Right lobe of liver (tissue), 6 donors: ENCODE data around the gene PSMC3IP. TPM values are rescaled to one million over a fixed set of nuclear protein-coding genes. Genes with fewer than 3 reads are reported as not detected.
"Not testable (repeated sequence)": the region's sequence is repeated elsewhere in the genome, so short reads cannot be mapped to it uniquely, and the experiment has no call there.

Experiments used
- ATAC-seq, 4 donors: fragments of 200-7000 bp; cut with Tn5 transposase; one replicate each; pipeline ENCODE4 v1.9.1; 2020; ENCODE audit warnings: mild to moderate bottlenecking in 4 of 4, moderate library complexity in 4 of 4
- DNase-seq, 3 donors: peaks; one replicate each; pipeline ENCODE4 v3.0.0-alpha.2; 2020
- H3K27ac ChIP-seq, 3 donors: fragments of 200-600 bp; one replicate each; pipeline ENCODE4 v1.8.0; 2022
- H3K27me3 ChIP-seq, 2 donors: fragments of 200-600 bp; one replicate each; pipeline ENCODE4 v1.8.0; 2022
- H3K36me3 ChIP-seq, 4 donors: fragments of 200-600 bp; sonication (generic) in 1 of 4; one replicate each; pipeline versions ENCODE4 v1.5.1 to v1.8.0; 2017 to 2022; ENCODE audit warnings: control low read depth in 1 of 4
- H3K4me1 ChIP-seq, 4 donors: fragments of 200-600 bp; sonication (generic) in 1 of 4; one replicate each; pipeline versions ENCODE4 v1.5.1 to v1.8.0; 2017 to 2022; ENCODE audit warnings: control low read depth in 1 of 4
- H3K4me3 ChIP-seq, 3 donors: fragments of 200-600 bp; one replicate each; pipeline ENCODE4 v1.8.0; 2022
- H3K9me3 ChIP-seq, 4 donors: fragments of 200-600 bp; sonication (generic) in 1 of 4; one replicate each; pipeline versions ENCODE4 v1.5.1 to v1.8.0; 2017 to 2022; ENCODE audit warnings: control low read depth in 1 of 4
- POLR2A ChIP-seq: fragments of 450-650 bp; IDR thresholded peaks from one replicate; pipeline ENCODE4 v1.6.1; 2017; ENCODE audit warnings: antibody characterized with exemption, mild to moderate bottlenecking
- WGBS: methylation state at CpG from one replicate; pipeline ENCODE4 v1.1.6; 2018; ENCODE audit warnings: low coverage, low lambda C conversion rate; ENCODE audit not compliant: insufficient coverage; ENCODE audit errors: missing lambda C conversion rate; 5-methylcytosine and 5-hydroxymethylcytosine counted together
- intact Hi-C, 2 donors: fragments of 100-400 bp; cut with DNase I; formaldehyde crosslinking; loops; one replicate each; pipeline versions ENCODE4 v1.11.2 to v1.14.1; 2022
- total RNA-seq, 6 experiments: library from RNA; depleted of rRNA in 2 of 6; stranded (reverse); fragments of >200 nt in 2 of 6; fragmentation: NEBNext Ultra II Directional in 3 of 6; extraction: Animal tissue kit (Norgen Biotek cat#: 25700) in 3 of 6; gene quantifications; one replicate each; pipeline versions ENCODE4 v1.1.0 to v1.2.4, GENCODE V29; 2016 to 2023
- TF ChIP-seq, protein P1 (sequence below), 4 donors: fragments of 200-600 bp in 3 of 4; fragments of 450-650 bp in 1 of 4; IDR thresholded peaks; one replicate each; pipeline versions ENCODE4 v1.5.1 to v1.8.0; 2016 to 2022; ENCODE audit warnings: antibody characterized with exemption in 4 of 4, mild to moderate bottlenecking in 2 of 4
- donor health status: DM: no; HTN: yes; CAD: no.
- donor health status: DM: no; HTN: no; CAD: no.
- donor health status: DM: no; HTN: no; CAD: no.
- donor health status: DM: no; HTN: yes; CAD: no.
- donor health status: DM: no; HTN: yes; CAD: no.

PSMC3IP gene
- total RNA-seq, 6 experiments from 2014 or later, result 0.26 to 2.4 (median 0.76) TPM

DNA sequence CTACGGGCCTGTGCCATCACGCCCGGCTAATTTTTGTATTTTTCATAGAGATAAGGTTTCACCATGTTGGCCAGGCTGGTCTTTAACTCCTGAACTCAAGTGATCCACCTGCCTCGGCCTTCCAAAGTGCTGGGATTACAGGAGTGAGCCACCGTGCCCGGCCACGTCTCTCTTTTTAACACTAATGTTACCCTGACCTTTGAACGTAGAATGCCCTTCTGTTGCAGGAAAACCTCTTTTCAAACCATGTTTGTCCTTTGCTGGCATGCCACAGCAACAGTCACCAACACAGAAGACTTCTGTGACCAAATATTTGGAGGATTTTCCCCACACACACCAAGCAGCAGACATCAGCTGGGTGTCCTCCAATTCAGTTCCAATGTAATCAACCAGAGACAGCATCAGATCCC lies 32.6 kb downstream of the PSMC3IP start:
- Histone ChIP-seq H3K9me3 (no peaks in the 10 kb centered on the region), H3K27me3 (no peaks in the 10 kb centered on the region), H3K36me3 (peaks cover 0 to 11% (median 4%) of the 10 kb centered on the region in 4 donors), H3K27ac (peak overlapping the region; percentile 43 to 69 (median 53)), H3K4me3 (no peak overlapping the region), H3K4me1 (peaks cover 0 to 40% (median 13%) of the 10 kb centered on the region in 4 donors)
- TF ChIP-seq, protein P1, sequence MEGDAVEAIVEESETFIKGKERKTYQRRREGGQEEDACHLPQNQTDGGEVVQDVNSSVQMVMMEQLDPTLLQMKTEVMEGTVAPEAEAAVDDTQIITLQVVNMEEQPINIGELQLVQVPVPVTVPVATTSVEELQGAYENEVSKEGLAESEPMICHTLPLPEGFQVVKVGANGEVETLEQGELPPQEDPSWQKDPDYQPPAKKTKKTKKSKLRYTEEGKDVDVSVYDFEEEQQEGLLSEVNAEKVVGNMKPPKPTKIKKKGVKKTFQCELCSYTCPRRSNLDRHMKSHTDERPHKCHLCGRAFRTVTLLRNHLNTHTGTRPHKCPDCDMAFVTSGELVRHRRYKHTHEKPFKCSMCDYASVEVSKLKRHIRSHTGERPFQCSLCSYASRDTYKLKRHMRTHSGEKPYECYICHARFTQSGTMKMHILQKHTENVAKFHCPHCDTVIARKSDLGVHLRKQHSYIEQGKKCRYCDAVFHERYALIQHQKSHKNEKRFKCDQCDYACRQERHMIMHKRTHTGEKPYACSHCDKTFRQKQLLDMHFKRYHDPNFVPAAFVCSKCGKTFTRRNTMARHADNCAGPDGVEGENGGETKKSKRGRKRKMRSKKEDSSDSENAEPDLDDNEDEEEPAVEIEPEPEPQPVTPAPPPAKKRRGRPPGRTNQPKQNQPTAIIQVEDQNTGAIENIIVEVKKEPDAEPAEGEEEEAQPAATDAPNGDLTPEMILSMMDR (IDR thresholded peaks at IDR 0.05), result no peak
- TF ChIP-seq POLR2A, result no peak
- ATAC-seq (peak; percentile 27 to 56 (median 39)), DNase-seq (peak; percentile 35 to 65 (median 50))
- 22% methylated on average over 8 of the region's 8 CpGs for WGBS
- intact Hi-C loops, result no loop called here

DNA sequence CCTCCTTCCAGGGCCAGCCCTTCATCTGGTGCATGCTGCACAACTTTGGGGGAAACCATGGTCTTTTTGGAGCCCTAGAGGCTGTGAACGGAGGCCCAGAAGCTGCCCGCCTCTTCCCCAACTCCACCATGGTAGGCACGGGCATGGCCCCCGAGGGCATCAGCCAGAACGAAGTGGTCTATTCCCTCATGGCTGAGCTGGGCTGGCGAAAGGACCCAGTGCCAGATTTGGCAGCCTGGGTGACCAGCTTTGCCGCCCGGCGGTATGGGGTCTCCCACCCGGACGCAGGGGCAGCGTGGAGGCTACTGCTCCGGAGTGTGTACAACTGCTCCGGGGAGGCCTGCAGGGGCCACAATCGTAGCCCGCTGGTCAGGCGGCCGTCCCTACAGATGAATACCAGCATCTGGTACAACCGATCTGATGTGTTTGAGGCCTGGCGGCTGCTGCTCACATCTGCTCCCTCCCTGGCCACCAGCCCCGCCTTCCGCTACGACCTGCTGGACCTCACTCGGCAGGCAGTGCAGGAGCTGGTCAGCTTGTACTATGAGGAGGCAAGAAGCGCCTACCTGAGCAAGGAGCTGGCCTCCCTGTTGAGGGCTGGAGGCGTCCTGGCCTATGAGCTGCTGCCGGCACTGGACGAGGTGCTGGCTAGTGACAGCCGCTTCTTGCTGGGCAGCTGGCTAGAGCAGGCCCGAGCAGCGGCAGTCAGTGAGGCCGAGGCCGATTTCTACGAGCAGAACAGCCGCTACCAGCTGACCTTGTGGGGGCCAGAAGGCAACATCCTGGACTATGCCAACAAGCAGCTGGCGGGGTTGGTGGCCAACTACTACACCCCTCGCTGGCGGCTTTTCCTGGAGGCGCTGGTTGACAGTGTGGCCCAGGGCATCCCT lies 34.1 kb downstream of the PSMC3IP start:
- no peaks in the 10 kb centered on the region for H3K9me3 ChIP-seq
- intact Hi-C loops, result no loop called here
- TF ChIP-seq, protein P1 (IDR thresholded peaks at IDR 0.05), result no peak
- no peak for TF ChIP-seq POLR2A
- H3K27me3 ChIP-seq, result no peaks in the 10 kb centered on the region
- H3K27ac ChIP-seq, result peak overlapping the region in 1 of 3 donors; percentile 69
- H3K4me3 ChIP-seq, result no peak overlapping the region
- peaks cover 0 to 20% (median 8%) of the 10 kb centered on the region in 4 donors for H3K36me3 ChIP-seq
- ATAC-seq (no peak), DNase-seq (peak in 1 of 3 donors; percentile 30)
- 87% methylated on average over 6 of the region's 39 CpGs for WGBS
- peaks cover 0 to 36% (median 12%) of the 10 kb centered on the region in 4 donors for H3K4me1 ChIP-seq

DNA sequence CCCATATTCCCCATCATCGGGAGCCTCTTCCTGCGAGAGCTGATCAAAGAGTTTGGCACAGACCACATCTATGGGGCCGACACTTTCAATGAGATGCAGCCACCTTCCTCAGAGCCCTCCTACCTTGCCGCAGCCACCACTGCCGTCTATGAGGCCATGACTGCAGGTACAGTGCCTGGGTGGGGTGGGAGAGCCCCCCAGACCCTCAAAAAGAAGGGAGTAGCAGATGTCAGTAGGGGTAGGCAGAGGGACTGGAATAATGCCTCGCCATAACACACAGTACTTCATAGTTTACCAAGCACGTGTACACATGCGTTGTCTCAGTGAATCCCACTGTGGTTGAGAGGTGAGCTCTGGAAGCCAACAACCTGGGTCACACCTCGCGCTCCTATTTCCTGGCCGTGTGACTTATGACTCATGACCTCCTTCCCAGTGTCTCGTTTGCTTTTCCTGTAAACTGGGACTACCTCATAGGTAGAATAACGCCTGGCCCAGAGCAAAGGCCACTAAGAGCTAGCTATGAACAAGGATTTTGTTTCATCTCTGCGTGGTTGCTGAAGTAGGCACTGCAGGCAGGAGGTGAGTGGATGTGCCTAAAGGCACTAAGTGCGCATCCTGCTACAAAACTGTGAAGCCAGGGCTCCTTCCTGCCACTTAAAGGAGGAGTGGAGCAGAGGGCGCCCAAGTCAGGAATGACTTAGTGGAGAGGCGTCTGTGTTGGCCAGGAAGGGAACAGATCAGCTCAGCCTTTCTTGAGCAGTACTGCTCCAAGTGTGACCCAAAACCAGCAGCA lies 36.3 kb downstream of the PSMC3IP start:
- Histone ChIP-seq H3K4me1 (peaks cover 0 to 35% (median 14%) of the 10 kb centered on the region in 4 donors), H3K27ac (peak overlapping the region in 2 of 3 donors; percentile 67), H3K36me3 (peaks cover 0 to 20% (median 8%) of the 10 kb centered on the region in 4 donors), H3K27me3 (no peaks in the 10 kb centered on the region), H3K4me3 (no peak overlapping the region), H3K9me3 (no peaks in the 10 kb centered on the region)
- WGBS, result 46% methylated on average over 12 of the region's 17 CpGs
- ATAC-seq (peak; percentile 6 to 62 (median 48)), DNase-seq (peak in 2 of 3 donors; percentile 31 to 65)
- intact Hi-C loops, result no loop called here
- TF ChIP-seq, protein P1 (IDR thresholded peaks at IDR 0.05), result no peak
- TF ChIP-seq POLR2A, result peak; percentile 60

DNA sequence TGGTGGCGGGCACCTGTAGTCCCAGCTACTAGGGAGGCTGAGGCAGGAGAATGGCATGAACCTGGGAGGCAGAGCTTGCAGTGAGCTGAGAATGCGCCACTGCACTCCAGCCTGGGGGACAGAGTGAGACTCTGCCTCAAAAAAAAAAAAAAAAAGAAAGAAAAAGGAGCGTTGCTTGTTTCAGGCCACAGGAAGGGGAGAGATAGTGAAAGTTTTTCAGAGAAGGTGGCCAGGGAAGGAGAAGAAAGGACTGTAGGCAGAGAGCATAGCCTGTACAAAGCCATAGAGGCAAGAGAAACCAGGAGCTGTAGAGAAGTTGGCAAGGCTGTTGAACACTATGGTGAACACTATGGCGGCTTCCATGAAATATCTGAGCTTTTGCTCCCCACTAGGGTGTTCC lies 37.0 kb downstream of the PSMC3IP start:
- 87% methylated on average over 3 of the region's 4 CpGs for WGBS
- H3K27ac ChIP-seq, result peak overlapping the region in 1 of 3 donors; percentile 67

More for the DNA sequence above, 37.0 kb downstream of the PSMC3IP start:
- H3K27me3 ChIP-seq, H3K4me3 ChIP-seq, DNase-seq, intact Hi-C loops, H3K9me3 ChIP-seq, ATAC-seq: not testable (repeated sequence)
- Histone ChIP-seq H3K4me1 (peaks cover 0 to 35% (median 14%) of the 10 kb centered on the region in 4 donors), H3K36me3 (peaks cover 0 to 20% (median 8%) of the 10 kb centered on the region in 4 donors)
